ENCODE measurements around the gene VEZF1.

The VEZF1 gene

GRCh38 chr17:57929386-57929785 is 58.7 kb downstream of the VEZF1 start:
- no peak for DNase-seq (ENCODE audit: extremely low read depth, insufficient read length)
- no peak for TF ChIP-seq CTCF (IDR thresholded peaks at IDR 0.05; ENCODE audit: insufficient read depth, low read length, poor library complexity, severe bottlenecking)
- Histone ChIP-seq H3K27me3 (replicated peaks; ENCODE audit: control insufficient read depth, insufficient read depth, low read length) (peaks cover 5% of the 10 kb centered on the region), H3K4me3 (replicated peaks; ENCODE audit: low read depth, low read length) (no peak overlapping the region), H3K36me3 (ENCODE audit: control insufficient read depth, insufficient read depth, low read length) (no peaks in the 10 kb centered on the region)

GRCh38 chr17:57928928-57929327 is 59.1 kb downstream of the VEZF1 start:
- peaks cover 5% of the 10 kb centered on the region for H3K27me3 ChIP-seq (replicated peaks; ENCODE audit: control insufficient read depth, insufficient read depth, low read length)

GRCh38 chr17:57927048-57927723 is 60.9 kb downstream of the VEZF1 start:
- no peak for DNase-seq (ENCODE audit: extremely low read depth, insufficient read length)
- TF ChIP-seq CTCF (IDR thresholded peaks at IDR 0.05; ENCODE audit: insufficient read depth, low read length, poor library complexity, severe bottlenecking) = no peak
- no peaks in the 10 kb centered on the region for H3K36me3 ChIP-seq (ENCODE audit: control insufficient read depth, insufficient read depth, low read length)
- H3K4me3 ChIP-seq (replicated peaks; ENCODE audit: low read depth, low read length) = no peak overlapping the region
- H3K27me3 ChIP-seq (replicated peaks; ENCODE audit: control insufficient read depth, insufficient read depth, low read length) = peaks cover 5% of the 10 kb centered on the region

More at GRCh38 chr17:57928928-57929327, 59.1 kb downstream of the VEZF1 start:
- no peak for TF ChIP-seq CTCF (IDR thresholded peaks at IDR 0.05; ENCODE audit: insufficient read depth, low read length, poor library complexity, severe bottlenecking)
- DNase-seq (ENCODE audit: extremely low read depth, insufficient read length) = no peak
- Histone ChIP-seq H3K4me3 (replicated peaks; ENCODE audit: low read depth, low read length) (no peak overlapping the region), H3K36me3 (ENCODE audit: control insufficient read depth, insufficient read depth, low read length) (no peaks in the 10 kb centered on the region)

GRCh38 chr17:57926723-57927047 is 61.4 kb downstream of the VEZF1 start:
- H3K4me3 ChIP-seq (replicated peaks; ENCODE audit: low read depth, low read length) = no peak overlapping the region
- DNase-seq (ENCODE audit: extremely low read depth, insufficient read length) = no peak
- H3K36me3 ChIP-seq (ENCODE audit: control insufficient read depth, insufficient read depth, low read length) = no peaks in the 10 kb centered on the region
- TF ChIP-seq CTCF (IDR thresholded peaks at IDR 0.05; ENCODE audit: insufficient read depth, low read length, poor library complexity, severe bottlenecking) = no peak
- peaks cover 4% of the 10 kb centered on the region for H3K27me3 ChIP-seq (replicated peaks; ENCODE audit: control insufficient read depth, insufficient read depth, low read length)

GRCh38 chr17:57925361-57925990 is 62.6 kb downstream of the VEZF1 start:
- TF ChIP-seq CTCF (IDR thresholded peaks at IDR 0.05; ENCODE audit: insufficient read depth, low read length, poor library complexity, severe bottlenecking) = no peak
- Histone ChIP-seq H3K27me3 (replicated peaks; ENCODE audit: control insufficient read depth, insufficient read depth, low read length) (peaks cover 1% of the 10 kb centered on the region; the same call in 1 of the 2 replicates), H3K4me3 (replicated peaks; ENCODE audit: low read depth, low read length) (no peak overlapping the region), H3K36me3 (ENCODE audit: control insufficient read depth, insufficient read depth, low read length) (no peaks in the 10 kb centered on the region)
- DNase-seq (ENCODE audit: extremely low read depth, insufficient read length) = no peak
